Aorta (tissue), 5 donors: ENCODE measurements around the gene LOXHD1. TPM values are rescaled to one million over a fixed set of nuclear protein-coding genes. Genes with fewer than 3 reads are reported as not detected.
A peak's percentile ranks its signal among the peaks of the same experiment; 100 is the strongest.

Experiments
- ATAC-seq: fragments of 200-7000 bp; cut with Tn5 transposase; one replicate; pipeline ENCODE4 v1.9.1; 2022; ENCODE audit warnings: moderate library complexity; ENCODE audit not compliant: low FRiP score
- DNase-seq, 2 donors: peaks; one replicate each; pipeline ENCODE4 v3.0.0-alpha.2; 2020
- H3K27ac ChIP-seq, 2 donors: one replicate each; pipeline ENCODE4 v1.5.1; 2013; ENCODE audit warnings: low read length in 2 of 2, mild to moderate bottlenecking in 2 of 2, moderate library complexity in 2 of 2, control low read depth in 1 of 2, inconsistent platforms in 1 of 2, low read depth in 1 of 2
- H3K27me3 ChIP-seq, 2 donors: one replicate each; pipeline ENCODE4 v1.6.1; 2013; ENCODE audit warnings: control low read depth in 1 of 2, low read length in 1 of 2, mild to moderate bottlenecking in 1 of 2, moderate library complexity in 1 of 2; ENCODE audit not compliant: insufficient read depth in 2 of 2, control insufficient read depth in 1 of 2
- H3K36me3 ChIP-seq, 2 donors: one replicate each; pipeline ENCODE4 v1.6.1; 2013; ENCODE audit warnings: control low read depth in 1 of 2, low read length in 1 of 2, mild to moderate bottlenecking in 1 of 2; ENCODE audit not compliant: insufficient read depth in 2 of 2, control insufficient read depth in 1 of 2
- H3K4me1 ChIP-seq, 2 donors: one replicate each; pipeline ENCODE4 v1.6.1; 2013; ENCODE audit warnings: low read length in 2 of 2, control low read depth in 1 of 2, mild to moderate bottlenecking in 1 of 2, moderate library complexity in 1 of 2; ENCODE audit not compliant: insufficient read depth in 2 of 2, control insufficient read depth in 1 of 2
- H3K4me3 ChIP-seq, 2 donors: one replicate each; pipeline ENCODE4 v1.5.1; 2013; ENCODE audit warnings: low read length in 2 of 2, control low read depth in 1 of 2, mild to moderate bottlenecking in 1 of 2
- H3K9me3 ChIP-seq: one replicate; pipeline ENCODE4 v1.6.1; 2013; ENCODE audit warnings: mild to moderate bottlenecking, low read length; ENCODE audit not compliant: control insufficient read depth
- WGBS, 2 donors: extraction: QIAGEN DNeasy Blood & Tissue Kit; methylation state at CpG; one replicate each; pipeline ENCODE4 v1.1.7; 2013; 5-methylcytosine and 5-hydroxymethylcytosine counted together
- intact Hi-C, 2 donors: fragments of 100-400 bp; cut with DNase I; formaldehyde crosslinking; loops; one replicate each; pipeline versions ENCODE4 v1.14.2 to v1.15.0; 2022
- polyA plus RNA-seq, 2 donors: library from polyadenylated mRNA; stranded (reverse); fragments of 200-250 nt; gene quantifications; one replicate each; pipeline ENCODE4 v1.2.3, GENCODE V29; 2013
- total RNA-seq, 2 donors: library from RNA; stranded (reverse); fragmentation: NEBNext Ultra II Directional; extraction: Animal tissue kit (Norgen Biotek cat#: 25700); gene quantifications; one replicate each; pipeline ENCODE4 v1.2.1, GENCODE V29; 2021
- donor health status: healthy with polysubstance abuse.
- donor health status: Bipolar disorder and iron deficiency.
- donor health status: DM: no; HTN: no; CAD: no.
- donor health status: DM: no; HTN: no; CAD: no.
- donor health status: DM: yes; HTN: yes; CAD: no.

Gene LOXHD1
- total and polyA plus RNA-seq, 4 donors: 0.16 to 1.0 TPM; not detected in 2

DNA sequence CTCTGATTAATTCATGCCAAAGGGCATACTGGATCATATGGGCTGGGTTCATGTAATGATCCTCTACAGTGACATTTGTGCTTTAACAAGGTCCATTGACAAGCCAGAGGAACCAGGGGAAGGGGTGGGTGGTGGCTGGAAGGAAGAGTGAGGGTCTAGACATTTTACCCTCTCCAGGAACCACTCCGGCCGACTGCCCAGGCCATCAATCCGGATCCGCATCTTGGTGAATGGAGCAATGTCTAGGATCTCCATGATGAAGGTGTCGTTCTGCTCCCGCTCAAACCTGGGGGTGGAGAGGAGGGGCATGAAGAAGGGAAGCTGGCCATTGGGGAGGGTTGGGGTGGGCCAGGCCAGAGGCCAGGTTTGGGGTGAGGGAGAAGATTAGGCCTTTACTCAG, 147.5 kb downstream of the LOXHD1 start:
- Histone ChIP-seq H3K4me1 (no peaks in the 10 kb centered on the region), H3K27me3 (no peaks in the 10 kb centered on the region), H3K9me3 (peaks cover 2% of the 10 kb centered on the region), H3K36me3 (no peaks in the 10 kb centered on the region), H3K4me3 (no peak overlapping the region), H3K27ac (no peak overlapping the region)
- ATAC-seq: no peak
- DNase-seq: peak in 1 of 2 donors; percentile 40
- intact Hi-C loops: no loop called here
- 79 to 89% methylated on average over 6 of the region's 6 CpGs for WGBS, 2 donors

- Histone ChIP-seq H3K27ac (no peak overlapping the region), H3K9me3 (peaks cover 1% of the 10 kb centered on the region), H3K36me3 (no peaks in the 10 kb centered on the region), H3K4me1 (no peaks in the 10 kb centered on the region), H3K4me3 (no peak overlapping the region), H3K27me3 (no peaks in the 10 kb centered on the region)
- intact Hi-C loops: no loop called here
- no peak for ATAC-seq
- WGBS, 2 donors: 90% methylated on average over 14 of the region's 14 CpGs
- peak in 1 of 2 donors; percentile 20 for DNase-seq
Observed at GRCh38 chr18:46506974-46507586, 149.9 kb downstream of the LOXHD1 start.

DNA sequence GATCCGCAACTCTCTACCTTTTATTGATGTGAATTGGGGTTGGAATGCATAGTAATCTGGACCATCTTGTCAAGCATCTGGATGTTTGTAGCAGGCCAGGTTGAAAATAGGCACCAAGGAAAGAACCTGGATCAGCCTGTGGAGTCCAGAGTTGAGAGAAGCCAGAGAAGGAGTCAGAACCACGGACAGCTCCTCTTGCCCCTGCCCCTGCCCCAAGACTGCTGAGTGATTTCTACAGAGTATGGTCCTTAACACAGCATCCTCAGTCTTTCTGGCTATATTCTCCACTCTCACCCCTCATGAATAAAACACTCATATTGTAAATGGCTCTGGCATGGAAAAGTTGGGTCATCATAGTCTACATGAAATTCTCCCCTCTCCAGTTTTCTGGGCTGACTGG, 154.6 kb downstream of the LOXHD1 start:
- no peaks in the 10 kb centered on the region for H3K36me3 ChIP-seq

DNA sequence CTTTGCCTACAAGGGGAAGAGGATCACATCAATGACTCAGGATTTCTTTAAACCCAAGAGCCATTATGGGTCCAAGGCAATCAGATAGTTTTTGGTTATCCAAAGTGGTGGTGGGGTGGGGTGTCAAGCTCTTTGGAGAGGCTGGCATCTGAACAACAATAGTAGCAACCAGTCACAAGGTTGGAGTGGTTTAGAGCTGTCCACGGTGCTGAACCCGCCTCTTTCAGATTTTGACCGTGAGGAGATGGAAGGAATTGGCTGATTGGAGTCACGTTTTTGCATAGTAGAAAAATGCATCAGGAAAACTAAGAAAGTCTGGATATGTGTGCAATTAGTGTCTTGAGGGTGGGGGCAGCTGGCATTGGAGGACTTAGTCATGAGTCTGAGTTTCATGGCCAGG, 159.9 kb downstream of the LOXHD1 start:
- WGBS, 2 donors: 1% methylated on average over 4 of the region's 4 CpGs
- Histone ChIP-seq H3K36me3 (no peaks in the 10 kb centered on the region), H3K4me3 (no peak overlapping the region), H3K27ac (no peak overlapping the region), H3K27me3 (no peaks in the 10 kb centered on the region), H3K9me3 (peaks cover 2% of the 10 kb centered on the region), H3K4me1 (no peaks in the 10 kb centered on the region)
- ATAC-seq (no peak), DNase-seq (no peak)
- intact Hi-C loops: no loop called here

More for the DNA sequence above, 154.6 kb downstream of the LOXHD1 start:
- intact Hi-C loops: no loop called here
- Histone ChIP-seq H3K9me3 (peaks cover 2% of the 10 kb centered on the region), H3K27ac (no peak overlapping the region), H3K27me3 (no peaks in the 10 kb centered on the region), H3K4me1 (no peaks in the 10 kb centered on the region), H3K4me3 (no peak overlapping the region)
- ATAC-seq (no peak), DNase-seq (no peak)
- WGBS, 2 donors: 18 to 24% methylated on average over 2 of the region's 2 CpGs

GRCh38 chr18:46488471-46489213, 168.4 kb downstream of the LOXHD1 start:
- intact Hi-C loops: no loop called here
- no peak for ATAC-seq
- DNase-seq: no peak
- no peaks in the 10 kb centered on the region for H3K27me3 ChIP-seq
- H3K36me3 ChIP-seq: no peaks in the 10 kb centered on the region
- no peaks in the 10 kb centered on the region for H3K4me1 ChIP-seq
- WGBS, 2 donors: 77% methylated on average over 11 of the region's 11 CpGs
- H3K4me3 ChIP-seq: no peak overlapping the region
- no peak overlapping the region for H3K27ac ChIP-seq
- no peaks in the 10 kb centered on the region for H3K9me3 ChIP-seq

GRCh38 chr18:46485675-46486194, 171.3 kb downstream of the LOXHD1 start:
- H3K27me3 ChIP-seq: no peaks in the 10 kb centered on the region
- intact Hi-C loops: no loop called here
- H3K4me3 ChIP-seq: no peak overlapping the region
- no peak overlapping the region for H3K27ac ChIP-seq
- peaks cover 1% of the 10 kb centered on the region for H3K9me3 ChIP-seq
- ATAC-seq: no peak
- no peaks in the 10 kb centered on the region for H3K4me1 ChIP-seq
- no peak for DNase-seq
- no peaks in the 10 kb centered on the region for H3K36me3 ChIP-seq
- WGBS, 2 donors: 39 to 45% methylated on average over 2 of the region's 2 CpGs

GRCh38 chr18:46484971-46485370, 172.0 kb downstream of the LOXHD1 start:
- Histone ChIP-seq H3K36me3 (no peaks in the 10 kb centered on the region), H3K4me3 (no peak overlapping the region), H3K27me3 (no peaks in the 10 kb centered on the region), H3K27ac (no peak overlapping the region), H3K9me3 (peaks cover 1% of the 10 kb centered on the region), H3K4me1 (no peaks in the 10 kb centered on the region)
- ATAC-seq (no peak), DNase-seq (no peak)
- intact Hi-C loops: loop anchor here (5.0 kb wide), 2 partner anchors 203 to 313 kb away; a partner anchor contains a TSS
- 19 to 24% methylated on average over 16 of the region's 16 CpGs for WGBS, 2 donors

DNA sequence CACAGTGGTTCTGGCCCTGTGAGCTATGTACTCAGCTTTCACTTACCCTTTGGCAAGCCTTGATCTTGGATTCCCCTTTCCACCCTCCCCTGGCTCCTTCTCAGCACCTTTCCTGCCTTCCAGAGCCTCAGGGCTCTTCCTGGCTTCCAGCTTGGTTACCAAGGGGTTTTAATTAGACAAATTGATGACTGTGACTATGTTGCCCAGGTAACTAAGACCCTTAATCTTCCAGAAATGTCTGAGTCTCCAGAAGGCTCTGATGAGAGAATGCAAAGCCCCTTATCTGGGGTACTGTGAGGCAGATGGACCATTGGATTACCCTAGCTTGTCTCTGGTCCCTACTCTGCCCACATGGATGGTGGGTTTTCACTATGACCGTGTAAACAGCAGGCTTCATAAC, 174.2 kb downstream of the LOXHD1 start:
- 95 to 100% methylated on average over 1 of the region's 1 CpG for WGBS, 2 donors

DNA sequence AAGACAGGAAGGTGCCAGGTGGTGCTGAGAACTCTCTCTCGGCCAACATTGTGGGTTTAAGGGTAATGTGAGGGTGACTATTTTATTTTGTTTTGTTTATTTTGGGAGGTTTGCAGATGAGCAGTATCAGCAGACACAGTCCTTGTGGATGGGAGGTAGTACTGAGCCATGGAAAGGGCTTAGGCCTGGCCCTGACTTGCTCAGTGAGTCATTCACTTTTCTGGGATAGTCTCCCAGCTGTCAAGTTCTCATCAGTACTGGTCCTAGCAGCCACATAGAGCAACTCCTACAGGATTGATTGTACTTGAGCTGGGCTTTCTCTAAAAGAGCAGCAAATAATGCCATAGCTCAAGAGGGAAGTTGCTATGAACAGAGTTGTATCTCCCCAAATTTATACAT, 175.2 kb downstream of the LOXHD1 start:
- ATAC-seq: no peak

More for the DNA sequence above, 174.2 kb downstream of the LOXHD1 start:
- ATAC-seq (no peak), DNase-seq (no peak)
- Histone ChIP-seq H3K27me3 (no peaks in the 10 kb centered on the region), H3K36me3 (no peaks in the 10 kb centered on the region), H3K4me1 (no peaks in the 10 kb centered on the region), H3K9me3 (peaks cover 1% of the 10 kb centered on the region), H3K27ac (no peak overlapping the region), H3K4me3 (no peak overlapping the region)
- intact Hi-C loops: loop anchor here (5.0 kb wide), 2 partner anchors 201 to 311 kb away; a partner anchor contains a TSS

More for the DNA sequence above, 175.2 kb downstream of the LOXHD1 start:
- no peaks in the 10 kb centered on the region for H3K4me1 ChIP-seq
- H3K27me3 ChIP-seq: no peaks in the 10 kb centered on the region
- no peaks in the 10 kb centered on the region for H3K36me3 ChIP-seq
- no peak overlapping the region for H3K27ac ChIP-seq
- peaks cover 1% of the 10 kb centered on the region for H3K9me3 ChIP-seq
- no peak overlapping the region for H3K4me3 ChIP-seq
- 54 to 61% methylated on average over 1 of the region's 1 CpG for WGBS, 2 donors
- intact Hi-C loops: loop anchor here (5.0 kb wide), 2 partner anchors 200 to 310 kb away; a partner anchor contains a TSS
- no peak for DNase-seq
